HG02870 (cell line): ENCODE measurements around the gene EFTUD2.
"Not testable (repeated sequence)": the region's sequence is repeated elsewhere in the genome, so short reads cannot be mapped to it uniquely, and the experiment has no call there.

Experiments
- ATAC-seq: cut with Tn5 transposase; IDR thresholded peaks from one replicate; pipeline ENCODE4 v1.9.1; 2021; ENCODE audit warnings: mild to moderate bottlenecking, moderate library complexity; ENCODE audit not compliant: unreplicated experiment

Gene EFTUD2

DNA sequence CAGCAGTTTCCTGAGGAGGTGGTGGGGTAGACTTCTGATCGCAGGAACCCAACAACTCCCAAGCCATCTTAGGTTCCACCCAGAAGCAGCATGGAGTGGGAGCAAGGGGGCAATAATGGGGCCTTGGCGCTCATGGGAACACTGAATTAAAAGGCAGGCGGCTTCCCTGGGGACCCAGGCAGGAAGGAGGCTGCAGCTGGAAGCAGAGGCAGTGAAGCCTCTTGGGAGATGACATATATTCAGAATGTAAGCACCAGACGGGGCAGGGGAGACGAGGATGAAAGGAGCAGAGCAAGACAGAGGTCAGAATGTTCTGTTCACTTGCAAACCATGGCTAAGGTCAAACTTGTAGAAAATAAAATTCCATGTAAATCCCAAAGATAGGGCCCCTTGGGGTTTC is 48.6 kb downstream of the EFTUD2 start:
- ATAC-seq, result no peak

DNA sequence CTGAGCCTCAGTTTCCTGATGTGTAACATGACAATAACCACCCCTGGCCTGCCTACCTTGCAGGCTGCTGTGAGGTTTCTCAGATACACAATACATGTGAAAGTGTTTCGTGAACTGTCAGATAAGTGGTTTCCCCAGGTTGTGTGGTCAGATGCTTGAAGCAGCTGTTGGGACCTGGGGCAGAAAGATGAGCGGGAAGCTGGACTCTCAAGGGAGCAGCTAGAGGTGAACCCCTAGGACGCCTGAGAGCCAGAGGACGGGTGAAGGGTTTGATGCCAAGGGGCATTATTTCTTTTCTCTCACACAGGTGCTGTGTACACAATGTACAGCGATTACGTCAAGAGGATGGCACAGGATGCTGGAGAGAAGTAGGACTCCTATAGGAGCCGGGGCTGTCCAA is 49.2 kb downstream of the EFTUD2 start:
- no peak for ATAC-seq

DNA sequence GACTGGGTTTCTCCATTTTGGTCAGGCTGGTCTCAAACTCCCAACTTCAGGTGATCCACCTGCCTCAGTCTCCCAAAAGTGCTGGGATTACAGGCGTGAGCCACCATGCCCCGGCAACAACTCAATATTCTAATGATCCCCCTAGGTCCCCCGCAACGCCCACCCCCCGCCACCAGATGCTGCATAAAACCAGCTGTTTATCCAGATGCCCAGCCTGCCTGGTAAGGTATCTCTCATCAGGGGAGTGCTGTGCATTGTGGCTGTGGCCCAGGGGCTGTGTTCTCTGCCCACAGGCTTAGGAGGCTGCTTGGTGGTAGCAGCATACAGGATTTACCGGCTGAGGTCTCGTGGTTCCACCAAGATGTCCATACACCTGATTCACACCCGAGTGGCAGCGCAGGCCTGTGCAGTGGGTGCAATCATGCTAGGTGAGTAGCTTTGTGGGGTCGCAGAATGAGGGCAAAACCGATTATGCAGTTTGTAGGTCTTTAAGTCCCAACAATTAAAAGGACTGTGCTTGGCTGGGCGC is 50.2 kb downstream of the EFTUD2 start:
- no peak for ATAC-seq

DNA sequence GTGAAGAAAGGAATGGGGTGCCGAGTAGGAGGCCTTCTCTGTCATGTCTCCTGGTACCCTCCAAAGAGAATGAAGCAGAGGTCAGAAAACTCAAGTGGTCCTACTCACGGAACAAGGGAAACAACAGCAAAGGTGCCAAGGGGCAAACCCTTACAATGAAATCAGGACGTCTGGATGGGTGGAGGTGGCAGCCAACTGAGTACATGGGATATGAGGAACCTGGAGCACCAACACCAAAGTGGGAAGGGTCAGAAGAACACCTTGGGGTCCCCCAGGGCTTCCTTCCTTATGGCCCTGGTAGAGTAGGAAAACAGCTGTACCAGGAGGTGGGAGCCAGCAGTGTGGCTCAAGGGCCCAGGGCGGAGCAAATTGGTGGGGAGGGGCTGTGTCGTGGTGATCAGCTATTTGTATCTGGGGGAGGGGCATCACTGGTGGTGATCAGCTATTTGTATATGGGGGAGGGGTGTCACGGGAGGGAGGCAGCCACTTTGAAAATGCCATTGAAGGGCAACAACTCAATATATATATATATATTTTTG is 50.9 kb downstream of the EFTUD2 start:
- no peak for ATAC-seq

DNA sequence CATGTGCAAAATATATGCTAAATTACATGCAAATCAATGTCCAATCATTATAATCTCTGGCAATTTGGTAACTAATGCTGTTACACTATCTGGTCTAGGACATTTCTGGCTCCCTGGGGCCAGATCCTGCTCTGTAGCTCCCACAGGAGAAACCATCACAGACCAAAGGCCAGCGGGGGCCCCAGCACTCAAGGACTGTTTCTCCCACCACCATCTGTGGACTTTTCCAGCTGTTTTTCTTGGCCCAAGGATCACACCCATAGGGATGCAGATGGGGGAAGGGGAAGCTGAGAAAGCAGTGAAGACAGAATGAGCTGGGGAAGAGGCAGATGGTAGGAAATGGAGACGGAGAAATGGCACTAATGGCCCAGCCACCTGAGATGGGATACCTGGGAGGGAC is 51.7 kb downstream of the EFTUD2 start, which contains the start of gene HIGD1B:
Gene HIGD1B (plus strand): TSS at position 298 of the 400 bp plus-strand sequence. CDS start 270 bp downstream, outside the sequence.
- no peak for ATAC-seq

DNA sequence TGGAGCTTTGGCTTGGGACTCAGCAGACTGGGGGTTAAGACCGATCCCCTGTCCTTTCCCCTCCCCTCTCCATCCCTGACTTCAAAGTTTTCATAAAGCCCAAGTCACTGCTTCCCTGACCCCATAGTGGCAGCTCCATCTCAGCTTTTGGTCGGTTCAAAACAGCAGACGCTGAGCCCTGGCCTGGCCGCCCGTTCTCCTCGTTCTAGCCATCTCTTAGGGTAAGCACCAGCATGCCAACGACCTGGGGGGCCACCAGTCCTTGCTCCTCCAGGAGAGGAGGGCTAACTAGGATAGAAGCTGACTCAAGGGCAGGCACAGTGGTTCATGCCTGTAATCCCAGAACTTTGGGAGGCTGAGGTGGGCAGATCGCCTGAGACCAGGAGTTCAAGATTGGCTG is 53.0 kb downstream of the EFTUD2 start:
- ATAC-seq, result no peak

DNA sequence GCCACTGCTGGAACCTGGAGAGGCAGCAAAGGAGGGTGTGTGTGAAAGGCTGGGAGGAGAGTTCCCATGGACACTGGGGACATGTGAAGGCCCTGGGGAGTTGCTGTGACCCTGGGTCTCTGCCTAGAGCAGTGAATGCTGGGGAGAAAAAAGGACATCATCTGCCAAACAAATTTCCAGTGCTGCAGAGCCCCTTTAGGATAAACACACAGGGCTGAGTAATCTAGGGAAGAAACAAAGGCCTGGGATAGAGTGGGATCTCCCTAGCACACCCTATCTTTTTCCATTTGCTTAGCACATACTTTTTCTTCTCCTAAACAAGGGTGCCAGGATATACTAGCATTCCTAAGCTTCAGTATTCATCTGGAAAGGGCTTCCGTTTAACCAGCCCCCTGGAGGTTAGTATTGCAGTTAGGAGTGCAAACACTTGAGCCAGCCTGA is 54.8 kb downstream of the EFTUD2 start:
- no peak for ATAC-seq

DNA sequence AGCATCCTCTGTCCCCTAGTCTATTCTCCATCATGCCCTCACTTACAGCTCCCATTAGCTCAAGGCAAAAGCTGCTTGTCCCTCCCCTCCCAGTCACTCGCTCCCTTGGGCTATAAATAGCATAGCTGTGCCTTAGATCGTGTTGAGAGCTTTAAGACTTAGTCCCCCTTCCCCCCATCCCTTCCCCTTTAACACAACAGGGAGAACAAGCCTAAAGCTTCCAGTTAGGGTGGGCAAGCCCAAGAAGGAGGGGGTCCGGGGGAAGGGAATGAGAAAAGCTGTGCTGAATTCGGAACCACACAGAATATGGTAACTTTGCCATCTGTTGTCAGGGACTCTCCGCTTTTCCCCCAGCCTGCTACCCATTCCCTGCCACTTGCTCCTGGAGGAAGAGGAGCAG is 56.5 kb downstream of the EFTUD2 start:
- ATAC-seq, result no peak

DNA sequence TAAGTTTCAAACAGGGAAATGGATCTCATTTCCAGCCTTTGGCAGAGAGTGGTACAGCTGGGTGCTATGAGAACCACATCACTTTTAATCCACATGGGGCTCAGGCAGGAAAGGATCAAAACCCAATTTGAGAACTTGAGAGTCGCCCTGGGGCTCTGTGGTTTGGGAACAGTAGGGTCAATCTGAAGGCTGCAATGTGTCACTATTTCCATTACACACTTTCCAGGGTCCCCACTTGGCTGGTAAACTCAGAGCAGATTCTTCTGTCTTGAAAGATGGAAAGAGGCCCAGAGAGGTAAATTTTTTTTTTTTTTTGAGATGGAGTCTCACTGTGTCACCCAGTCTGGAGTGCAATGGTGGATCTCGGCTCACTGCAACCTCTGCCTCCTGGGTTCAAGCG is 58.3 kb downstream of the EFTUD2 start:
- ATAC-seq, result no peak

DNA sequence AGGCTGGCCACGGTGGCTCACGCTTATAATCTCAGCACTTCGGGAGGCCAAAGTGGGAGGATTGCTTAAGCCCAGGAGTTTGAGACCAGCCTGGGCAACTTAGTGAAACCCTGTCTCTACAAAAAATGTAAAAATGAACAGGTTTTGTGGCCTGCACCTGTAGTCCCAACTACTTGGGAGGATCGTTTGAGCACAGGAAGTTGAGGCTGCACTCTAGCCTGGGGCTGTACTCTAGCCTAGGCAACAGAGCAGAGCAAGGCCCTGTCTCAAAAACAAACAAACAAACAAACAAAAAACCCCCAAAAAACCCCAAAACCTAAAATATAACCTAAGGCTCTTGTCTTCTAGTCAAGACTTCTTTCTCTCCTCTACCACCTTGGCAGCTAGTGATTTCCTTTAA is 59.0 kb downstream of the EFTUD2 start:
- ATAC-seq, result no peak

DNA sequence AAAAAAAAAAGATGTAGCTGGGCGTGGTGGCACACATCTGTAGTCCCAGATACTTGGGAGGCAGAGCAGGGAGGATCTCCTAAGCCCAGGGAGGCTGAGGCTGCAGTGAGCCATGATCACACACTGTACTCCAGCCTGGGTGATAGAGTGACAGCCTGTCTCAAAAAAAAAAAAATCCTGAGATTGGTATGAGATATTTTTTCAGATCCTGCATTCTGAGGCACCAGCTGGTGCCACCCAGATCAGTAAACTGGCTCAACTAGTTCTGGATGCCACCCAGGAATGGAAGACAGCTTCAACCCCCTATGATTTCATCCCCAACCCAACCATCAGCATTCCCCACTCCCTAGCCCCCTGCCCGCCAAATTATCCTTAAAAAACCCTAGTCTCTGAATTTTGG is 62.0 kb downstream of the EFTUD2 start:
- no peak for ATAC-seq

DNA sequence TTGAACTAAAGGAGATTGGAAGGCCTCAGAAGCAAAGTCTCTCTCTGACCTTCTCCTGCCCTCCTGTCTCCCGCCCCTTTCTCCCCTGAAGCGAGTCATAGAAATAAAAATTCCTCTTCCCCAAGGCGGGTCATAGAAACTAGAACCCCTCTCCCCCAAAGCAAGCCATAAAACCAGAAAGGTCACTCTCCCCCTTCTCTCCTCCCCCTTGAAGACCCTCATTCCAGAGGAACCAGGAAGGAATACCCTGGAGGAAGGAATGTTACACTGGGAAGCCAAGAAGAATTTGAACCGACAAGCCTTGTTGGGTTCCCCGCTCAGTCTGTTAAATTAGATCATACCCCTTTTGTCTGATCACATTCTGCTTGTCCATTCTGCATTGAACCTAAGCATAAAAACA is 66.4 kb downstream of the EFTUD2 start:
- ATAC-seq, result no peak

DNA sequence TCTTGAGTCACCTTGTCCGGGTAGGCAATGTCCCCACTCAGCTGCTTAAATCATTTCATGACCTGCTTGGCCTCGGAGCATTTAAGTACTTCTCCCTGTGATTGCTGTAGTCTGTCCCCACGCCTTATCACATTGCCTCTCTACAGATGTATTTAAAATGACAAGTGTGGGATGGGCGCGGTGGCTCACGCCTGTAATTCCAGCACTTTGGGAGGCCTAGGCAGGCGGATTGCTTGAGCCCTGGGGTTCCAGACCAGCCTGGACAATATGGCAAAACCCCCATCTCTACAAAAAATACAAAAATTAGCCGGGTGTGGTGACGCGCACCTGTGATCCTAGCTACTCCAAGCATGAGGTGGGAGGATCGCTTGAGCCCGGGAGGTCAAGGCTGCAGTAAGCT is 67.9 kb downstream of the EFTUD2 start:
- ATAC-seq, result no peak

DNA sequence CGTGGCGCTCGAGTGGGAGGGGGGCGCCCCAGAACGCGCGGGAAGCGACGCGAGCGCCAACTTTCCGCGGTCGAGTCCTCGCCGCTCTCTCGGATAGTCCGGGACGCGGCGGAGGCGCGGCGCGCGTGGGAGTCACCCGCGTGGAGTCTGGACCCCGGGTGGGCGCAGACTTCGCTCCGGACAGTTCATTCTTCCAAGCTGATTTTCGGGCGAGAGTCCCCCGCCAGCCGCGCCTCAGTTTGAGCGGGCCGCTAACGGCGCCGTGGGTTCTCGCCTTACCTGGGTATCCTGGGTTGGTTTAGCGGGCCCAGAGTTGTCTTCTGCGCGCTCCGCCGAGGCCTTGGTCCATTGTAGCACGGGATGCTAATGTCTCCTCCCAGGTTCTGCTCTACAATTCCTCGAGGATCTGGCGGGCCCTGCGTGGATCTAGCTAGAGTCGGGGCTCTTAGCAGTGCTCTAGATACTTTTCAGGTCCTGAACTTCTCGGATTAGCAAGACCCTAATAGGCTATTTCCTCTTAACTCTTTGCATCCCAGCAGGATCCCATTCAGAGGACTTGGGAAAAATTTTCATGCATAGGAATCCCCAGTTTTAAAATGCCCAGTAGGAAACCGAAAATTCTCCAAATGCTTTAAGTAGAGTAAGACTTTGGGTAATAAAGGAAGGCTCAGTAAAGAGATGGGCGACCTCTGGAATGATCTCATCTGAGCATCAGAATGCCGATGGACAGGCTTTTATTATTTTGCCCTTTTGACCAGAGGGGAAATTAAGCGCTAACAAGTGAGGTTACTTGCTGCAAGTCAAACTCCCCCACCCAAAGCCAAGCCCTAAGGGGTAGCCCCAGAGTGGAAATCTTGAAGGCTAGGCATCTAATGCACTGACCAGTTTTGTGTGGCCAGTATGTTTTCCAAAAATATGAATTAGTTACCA is 68.6 kb downstream of the EFTUD2 start:
- no peak for ATAC-seq

DNA sequence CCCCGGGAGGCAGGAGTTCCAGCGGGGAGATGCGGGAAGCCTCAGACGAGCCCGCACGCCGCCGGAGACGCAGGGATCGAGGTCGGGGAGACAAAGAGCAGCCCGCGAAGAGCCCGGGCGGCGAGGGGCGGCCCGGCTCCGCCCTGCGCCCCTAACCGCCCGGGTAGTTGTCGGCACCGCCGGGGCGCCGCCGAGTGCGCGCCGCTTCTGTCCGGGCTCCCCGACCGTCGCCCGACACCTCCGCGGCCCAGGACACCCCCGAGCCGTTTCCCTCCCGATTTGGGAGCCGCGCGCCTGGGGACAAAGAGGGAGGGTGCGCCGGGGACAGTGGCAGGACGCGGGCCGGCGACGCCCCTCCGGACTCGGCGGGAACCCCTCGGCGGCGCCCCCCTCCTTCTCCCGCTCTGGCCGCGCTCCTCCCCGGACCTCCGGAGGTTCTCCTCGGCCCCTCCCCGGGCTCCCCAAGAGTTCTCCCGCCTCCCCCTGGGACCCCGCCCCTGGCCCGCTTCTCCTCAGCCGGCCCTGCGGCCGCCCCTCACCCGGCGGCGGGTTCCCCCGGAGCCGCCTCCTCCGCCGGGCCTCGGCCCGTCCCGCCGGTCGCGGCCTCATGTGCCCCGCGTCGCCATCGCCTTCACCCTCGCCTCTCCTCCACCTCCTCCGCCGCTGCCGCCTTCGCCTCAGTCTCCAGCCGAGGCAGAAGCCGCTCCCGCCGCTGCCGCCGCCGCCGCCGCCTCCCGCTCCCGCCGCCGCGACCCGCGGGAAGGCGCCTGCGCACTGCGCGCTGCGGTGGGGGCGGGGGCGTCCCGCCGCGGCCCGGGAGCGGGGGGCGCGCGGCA is 69.5 kb downstream of the EFTUD2 start, which contains the start of gene GJC1:
Gene GJC1 (minus strand): TSS at position 765 of the 836 bp plus-strand sequence. CDS start 24,470 bp downstream, outside the sequence.
- no peak for ATAC-seq

DNA sequence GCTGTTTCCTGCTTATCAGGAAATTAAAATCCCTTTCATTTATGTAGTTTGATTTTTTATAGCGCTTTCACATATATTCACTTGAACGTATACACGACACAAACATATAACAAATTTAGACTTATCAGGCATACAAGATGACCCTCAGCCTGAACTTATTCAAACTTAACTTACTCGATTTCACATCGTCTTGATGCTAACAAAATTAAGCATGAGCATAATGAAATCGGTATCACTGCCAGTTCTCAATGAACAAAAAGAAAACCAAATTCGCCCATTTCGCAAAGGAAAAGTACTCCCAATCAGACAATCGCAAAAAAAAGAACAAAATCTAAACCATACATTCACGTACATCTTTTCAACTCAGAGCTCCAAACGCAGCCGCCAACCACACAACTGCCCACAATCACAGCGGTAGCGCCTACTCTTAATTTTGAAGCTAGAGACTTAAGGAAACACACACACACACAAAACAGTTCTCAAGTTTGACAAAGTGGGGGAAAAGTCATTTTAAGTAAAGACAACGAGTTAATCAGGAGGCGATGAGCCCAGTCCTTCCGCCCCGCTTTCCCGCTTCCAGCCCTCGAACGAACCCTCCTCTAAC is 70.2 kb downstream of the EFTUD2 start:
- ATAC-seq, result no peak

DNA sequence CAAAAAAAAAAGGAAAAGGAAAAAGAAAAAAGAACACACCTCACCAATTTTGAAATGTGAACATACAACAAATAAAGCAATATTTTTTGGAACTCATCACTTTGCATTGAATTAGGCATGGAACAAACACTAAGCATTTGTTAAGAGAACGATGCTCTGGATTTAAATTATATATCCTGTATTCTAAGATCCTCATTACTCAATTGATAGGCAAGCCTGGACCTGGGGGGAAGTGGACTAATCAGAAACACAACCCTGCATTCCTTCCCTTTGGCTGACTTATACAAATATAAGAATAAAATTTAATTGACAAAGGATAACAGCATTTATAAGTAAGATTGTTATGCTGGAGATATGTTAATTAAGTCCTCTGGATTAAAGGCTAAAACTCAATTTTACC is 71.4 kb downstream of the EFTUD2 start:
- ATAC-seq, result no peak

DNA sequence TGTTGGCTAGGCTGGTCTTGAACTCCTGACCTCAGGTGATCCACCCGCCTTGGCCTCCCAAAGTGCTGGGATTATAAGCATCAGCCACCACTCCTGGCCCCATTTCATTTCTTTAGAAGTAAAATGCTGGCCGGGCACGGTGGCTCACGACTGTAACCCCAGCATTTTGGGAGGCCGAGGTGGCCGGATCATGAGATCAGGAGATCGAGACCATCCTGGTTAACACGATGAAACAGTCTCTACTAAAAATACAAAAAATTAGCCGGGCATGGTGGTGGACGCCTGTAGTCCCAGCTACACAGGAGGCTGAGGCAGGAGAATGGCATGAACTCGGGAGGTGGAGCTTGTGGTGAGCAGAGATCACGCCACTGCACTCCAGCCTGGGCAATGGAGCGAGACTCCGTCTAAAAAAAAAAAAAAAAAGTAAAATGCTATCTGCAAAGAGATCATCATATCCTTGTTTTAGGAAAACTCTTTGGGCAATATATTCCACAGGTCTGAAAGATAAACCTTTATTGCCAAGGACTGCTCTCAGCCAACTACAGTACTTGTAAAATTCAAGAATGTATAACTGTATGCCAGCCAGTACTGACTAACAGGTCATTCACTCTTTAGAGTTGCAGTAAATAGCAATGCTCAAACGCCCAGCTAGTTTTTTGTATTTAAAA is 73.0 kb downstream of the EFTUD2 start:
- no peak for ATAC-seq

DNA sequence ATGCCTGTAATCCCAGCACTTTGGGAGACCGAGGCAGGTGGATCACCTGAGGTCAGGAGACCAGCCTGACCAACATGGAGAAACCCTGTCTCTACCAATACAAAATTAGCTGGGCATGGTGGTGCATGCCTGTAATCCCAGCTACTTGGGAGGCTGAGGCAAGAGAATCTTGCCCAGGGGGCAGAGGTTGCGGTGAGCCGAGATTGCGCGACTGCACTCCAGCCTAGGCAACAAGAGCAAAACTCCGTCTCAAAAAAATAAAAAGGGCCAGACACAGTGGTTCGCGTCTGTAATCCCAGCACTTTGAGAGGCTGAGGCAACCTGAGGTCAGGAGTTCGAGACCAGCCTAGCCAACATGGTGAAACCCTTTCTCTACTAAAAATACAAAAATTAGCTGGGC is 74.0 kb downstream of the EFTUD2 start:
- ATAC-seq, result not testable (repeated sequence)

DNA sequence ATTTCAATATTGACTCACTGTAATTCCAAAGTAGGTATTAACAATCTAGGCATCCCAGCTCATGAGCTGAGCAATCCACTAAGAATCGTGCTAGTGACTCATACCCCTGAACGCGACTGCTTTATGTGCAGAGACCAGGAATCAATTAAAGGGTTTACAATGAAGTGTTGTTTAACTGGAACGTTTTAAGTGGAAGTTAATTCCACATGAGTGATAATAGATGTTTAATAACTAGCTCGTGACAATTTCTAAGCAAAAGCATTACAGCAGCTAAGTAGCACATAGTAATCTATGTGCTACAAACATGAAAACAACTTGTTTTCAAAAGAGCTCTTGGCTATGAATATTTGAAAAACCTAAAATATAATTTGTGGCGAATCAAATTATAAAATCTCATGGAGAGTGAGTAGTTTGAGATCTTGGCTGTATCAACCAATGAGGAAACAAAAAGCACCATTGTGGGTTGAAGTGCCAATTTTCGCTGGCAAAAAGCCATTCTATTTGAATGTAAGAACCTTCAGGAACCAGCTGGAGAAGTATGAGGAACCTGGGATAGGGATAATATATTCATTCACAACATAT is 78.5 kb downstream of the EFTUD2 start:
- ATAC-seq, result no peak
